Brain pericyte (primary cell): ENCODE data around the gene TAF4.
"Not testable (repeated sequence)": the region's sequence is repeated elsewhere in the genome, so short reads cannot be mapped to it uniquely, and the experiment has no call there.

Source experiments
- DNase-seq: peaks from one replicate; pipeline ENCODE4 v3.0.0-alpha.2; 2012; ENCODE audit warnings: low read depth, low spot score

The TAF4 gene, protein sequence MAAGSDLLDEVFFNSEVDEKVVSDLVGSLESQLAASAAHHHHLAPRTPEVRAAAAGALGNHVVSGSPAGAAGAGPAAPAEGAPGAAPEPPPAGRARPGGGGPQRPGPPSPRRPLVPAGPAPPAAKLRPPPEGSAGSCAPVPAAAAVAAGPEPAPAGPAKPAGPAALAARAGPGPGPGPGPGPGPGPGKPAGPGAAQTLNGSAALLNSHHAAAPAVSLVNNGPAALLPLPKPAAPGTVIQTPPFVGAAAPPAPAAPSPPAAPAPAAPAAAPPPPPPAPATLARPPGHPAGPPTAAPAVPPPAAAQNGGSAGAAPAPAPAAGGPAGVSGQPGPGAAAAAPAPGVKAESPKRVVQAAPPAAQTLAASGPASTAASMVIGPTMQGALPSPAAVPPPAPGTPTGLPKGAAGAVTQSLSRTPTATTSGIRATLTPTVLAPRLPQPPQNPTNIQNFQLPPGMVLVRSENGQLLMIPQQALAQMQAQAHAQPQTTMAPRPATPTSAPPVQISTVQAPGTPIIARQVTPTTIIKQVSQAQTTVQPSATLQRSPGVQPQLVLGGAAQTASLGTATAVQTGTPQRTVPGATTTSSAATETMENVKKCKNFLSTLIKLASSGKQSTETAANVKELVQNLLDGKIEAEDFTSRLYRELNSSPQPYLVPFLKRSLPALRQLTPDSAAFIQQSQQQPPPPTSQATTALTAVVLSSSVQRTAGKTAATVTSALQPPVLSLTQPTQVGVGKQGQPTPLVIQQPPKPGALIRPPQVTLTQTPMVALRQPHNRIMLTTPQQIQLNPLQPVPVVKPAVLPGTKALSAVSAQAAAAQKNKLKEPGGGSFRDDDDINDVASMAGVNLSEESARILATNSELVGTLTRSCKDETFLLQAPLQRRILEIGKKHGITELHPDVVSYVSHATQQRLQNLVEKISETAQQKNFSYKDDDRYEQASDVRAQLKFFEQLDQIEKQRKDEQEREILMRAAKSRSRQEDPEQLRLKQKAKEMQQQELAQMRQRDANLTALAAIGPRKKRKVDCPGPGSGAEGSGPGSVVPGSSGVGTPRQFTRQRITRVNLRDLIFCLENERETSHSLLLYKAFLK

GRCh38 chr20:62065674-62066338, at the start of gene TAF4:
Gene TAF4 (minus strand): TSS chr20:62065881. CDS start chr20:62065810, 71 bp downstream.
- DNase-seq: no peak

- DNase-seq: no peak
Measured at GRCh38 chr20:62114894-62115293, 49.2 kb upstream of the TAF4 start.

DNA sequence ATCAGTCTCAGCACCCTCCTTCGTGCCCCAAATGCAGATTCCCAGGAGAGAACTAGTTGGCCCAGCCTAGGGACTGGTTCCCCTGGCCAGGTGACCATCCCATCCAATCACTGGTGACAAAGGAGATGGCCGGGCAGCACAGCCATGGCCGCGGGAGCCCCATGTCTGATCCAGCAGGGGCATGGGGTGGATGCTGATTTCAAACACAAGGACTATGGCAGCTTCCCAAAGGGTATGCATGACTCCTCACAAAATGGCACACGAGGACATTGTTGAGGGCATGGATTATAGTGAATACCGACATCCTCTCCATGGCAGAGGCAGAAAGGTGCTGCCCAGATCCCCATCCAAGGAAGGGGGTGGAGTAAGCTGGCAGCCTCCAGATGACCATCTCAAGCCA, 46.7 kb upstream of the TAF4 start:
- no peak for DNase-seq

DNA sequence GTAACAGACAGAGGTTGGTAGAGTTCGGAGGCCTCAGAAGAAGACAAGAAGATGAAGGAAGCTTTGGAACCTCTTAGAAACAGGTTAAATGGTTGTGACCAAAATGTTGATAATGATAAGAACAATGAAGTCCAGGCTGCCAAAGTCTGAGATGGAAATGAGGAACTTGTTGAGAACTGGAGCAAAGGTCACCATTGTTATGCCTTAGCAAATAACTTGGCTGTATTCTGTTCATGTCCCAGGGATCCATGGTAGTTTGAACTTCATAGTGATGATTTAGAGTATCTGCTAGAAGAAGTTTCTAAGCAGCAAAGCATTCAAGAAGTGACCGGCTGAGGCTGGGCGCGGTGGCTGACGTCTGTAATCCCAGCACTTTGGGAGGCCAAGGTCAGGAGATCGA, 45.5 kb upstream of the TAF4 start:
- no peak for DNase-seq

- no peak for DNase-seq
Measured at GRCh38 chr20:62105592-62105991, 39.9 kb upstream of the TAF4 start.

DNA sequence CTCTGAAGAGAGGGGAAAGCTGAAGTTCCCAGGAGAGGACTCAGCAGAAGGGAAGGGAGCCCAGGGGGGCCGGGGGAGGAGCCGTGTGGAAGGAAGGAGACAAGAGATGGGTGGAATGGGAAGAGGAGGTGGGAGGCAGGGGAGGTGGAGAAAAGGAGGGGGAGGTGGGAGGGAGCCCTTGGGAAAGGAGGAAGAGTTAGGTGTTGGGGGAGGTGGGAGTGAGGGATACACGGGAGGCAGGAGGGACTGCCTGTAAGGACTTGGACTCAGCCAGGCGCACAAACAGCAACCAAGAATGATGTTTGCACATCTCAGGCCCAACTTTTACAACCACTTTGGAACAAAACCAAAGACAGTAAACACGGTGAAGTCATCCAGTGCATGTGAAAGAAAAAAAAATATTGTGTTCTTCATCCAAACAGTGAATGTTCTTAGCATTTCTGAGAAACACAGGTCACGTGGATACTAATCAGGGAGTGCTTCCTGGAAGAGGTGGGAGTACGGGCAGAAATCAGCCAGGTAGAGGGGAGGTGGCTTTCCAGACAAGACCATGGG, 39.2 kb upstream of the TAF4 start:
- no peak for DNase-seq

GRCh38 chr20:62104234-62104789, 38.6 kb upstream of the TAF4 start:
- DNase-seq: no peak

DNA sequence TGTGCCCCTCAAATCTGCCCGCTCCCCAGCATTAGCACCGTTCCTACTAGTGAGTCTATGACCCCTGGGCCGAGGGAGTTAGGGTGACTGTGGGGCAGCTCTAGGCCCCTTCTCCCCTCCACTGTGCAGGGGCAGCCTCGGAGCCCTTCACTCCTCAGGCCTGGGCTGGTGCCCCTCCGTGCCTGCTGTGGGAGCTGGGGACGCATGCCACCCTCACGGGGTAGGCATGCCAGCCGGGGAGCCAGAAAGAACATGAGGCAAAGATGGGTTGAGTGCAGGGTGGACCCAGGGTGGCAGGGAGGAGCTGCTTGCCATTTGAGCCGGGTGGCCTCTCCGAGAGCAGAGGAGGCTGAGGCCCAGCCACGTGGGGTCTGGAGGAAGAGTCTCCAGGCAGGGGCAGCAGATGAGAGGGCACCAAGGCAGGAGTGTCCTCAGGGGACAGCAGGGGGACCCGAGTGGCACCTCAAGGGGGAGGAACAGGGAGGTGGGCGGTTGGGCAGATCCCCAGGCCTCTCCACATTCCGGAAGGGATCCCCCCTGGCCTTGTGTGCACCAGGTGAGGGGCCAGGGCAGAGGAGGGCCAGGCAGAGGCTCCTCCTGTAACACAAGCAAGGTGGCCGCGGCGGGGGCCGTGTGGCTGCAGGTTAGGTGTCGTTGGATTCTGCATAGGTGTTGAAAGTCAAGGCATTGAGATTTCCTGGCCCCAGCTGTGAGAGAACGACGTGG, 38.0 kb upstream of the TAF4 start:
- no peak for DNase-seq

DNA sequence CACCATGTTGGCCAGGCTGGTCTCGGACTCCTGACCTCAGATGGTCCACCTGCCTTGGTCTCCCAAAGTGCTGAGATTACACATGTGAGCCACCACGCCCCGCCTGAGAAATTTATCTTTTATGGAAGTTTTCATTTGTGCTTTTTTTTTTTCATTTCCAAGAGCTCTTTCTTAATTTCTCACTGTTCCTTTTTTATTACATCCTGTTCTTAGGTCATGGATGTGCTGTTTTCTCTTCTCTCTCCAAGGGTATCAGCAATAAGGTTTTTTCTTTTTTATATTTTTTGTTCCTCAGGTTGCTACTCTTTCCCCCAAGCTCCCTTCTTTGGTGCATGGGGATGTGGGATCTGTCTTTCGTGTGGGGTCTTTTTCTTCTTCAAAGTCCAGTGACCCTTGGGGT, 35.4 kb upstream of the TAF4 start:
- DNase-seq: no peak

DNA sequence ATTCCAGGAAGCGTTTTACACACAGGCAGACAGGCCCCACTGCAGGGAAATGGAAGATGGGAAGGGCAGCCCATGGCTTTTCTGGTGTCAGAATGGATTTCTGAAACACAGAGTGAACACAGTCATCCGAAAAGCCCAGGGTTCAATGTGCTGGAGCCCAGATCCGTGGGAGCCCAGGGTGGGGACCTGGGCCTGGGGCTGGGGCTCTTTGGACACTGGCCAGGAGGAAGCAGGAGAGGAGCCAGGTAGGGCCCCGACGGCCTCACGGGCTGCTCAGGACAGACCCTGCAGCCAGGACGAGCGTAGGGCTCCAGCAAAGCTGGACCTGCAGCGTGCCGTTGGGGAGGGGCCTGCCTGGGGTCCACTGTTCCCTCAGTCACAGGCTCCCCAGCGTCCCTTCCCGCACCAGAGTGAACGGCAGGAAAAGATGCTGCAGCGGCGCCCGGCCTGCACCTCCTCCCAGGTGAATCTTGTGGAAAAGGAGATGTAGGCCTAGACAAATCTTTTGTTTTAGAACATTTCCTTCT, 32.3 kb upstream of the TAF4 start:
- no peak for DNase-seq

DNA sequence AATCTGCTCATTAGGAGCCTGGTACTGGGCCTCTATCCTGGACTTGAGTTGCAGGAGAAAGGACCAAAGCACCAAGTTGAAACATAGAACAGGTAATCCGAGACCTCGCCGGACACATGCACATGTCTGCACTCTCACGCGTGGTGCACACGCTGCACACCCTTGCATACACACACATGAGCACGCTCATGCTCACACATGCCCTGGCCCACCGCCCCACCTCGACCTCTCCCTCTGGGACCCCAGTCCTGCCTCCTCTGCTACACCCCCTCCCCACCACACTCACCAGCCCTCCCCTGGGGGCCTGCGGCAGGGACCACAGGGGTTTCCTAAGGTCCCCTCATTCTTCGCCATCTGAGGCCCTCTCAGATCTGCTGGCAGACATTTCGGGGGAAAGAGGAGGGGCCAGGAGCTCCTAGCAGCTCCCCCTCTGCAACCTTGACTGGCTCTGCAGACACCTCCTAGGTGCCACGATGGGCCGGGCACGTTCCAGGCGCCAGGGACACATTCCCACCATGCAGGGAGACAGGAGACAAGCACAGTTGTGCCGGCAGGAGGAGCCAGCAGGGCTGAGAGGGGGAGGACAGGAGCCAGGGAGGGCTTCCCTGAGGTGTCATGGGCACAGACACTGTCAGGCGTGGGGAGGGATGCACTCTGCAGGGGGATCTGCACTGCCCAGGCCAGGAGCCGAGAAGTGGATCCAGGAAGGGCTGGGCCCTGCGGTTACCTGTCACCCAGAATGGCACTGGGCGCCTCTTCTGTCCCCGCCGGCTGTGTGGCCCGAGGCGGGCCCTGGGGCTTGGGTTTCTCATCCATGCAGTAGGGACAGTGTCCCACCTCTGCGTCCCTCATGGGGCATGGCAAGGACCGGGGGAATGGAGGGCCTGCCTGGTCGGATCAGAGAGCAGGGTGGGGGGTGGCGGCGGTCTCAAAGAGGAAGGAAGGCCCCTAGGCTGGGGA, 31.0 kb upstream of the TAF4 start:
- no peak for DNase-seq

- DNase-seq: no peak
Measured at GRCh38 chr20:62089393-62089792, 23.7 kb upstream of the TAF4 start.

GRCh38 chr20:62088258-62089127, 22.8 kb upstream of the TAF4 start:
- no peak for DNase-seq

GRCh38 chr20:62087632-62088031, 22.0 kb upstream of the TAF4 start:
- DNase-seq: no peak

GRCh38 chr20:62087227-62087626, 21.5 kb upstream of the TAF4 start:
- no peak for DNase-seq

- no peak for DNase-seq
Measured at GRCh38 chr20:62085206-62085605, 19.5 kb upstream of the TAF4 start.

DNA sequence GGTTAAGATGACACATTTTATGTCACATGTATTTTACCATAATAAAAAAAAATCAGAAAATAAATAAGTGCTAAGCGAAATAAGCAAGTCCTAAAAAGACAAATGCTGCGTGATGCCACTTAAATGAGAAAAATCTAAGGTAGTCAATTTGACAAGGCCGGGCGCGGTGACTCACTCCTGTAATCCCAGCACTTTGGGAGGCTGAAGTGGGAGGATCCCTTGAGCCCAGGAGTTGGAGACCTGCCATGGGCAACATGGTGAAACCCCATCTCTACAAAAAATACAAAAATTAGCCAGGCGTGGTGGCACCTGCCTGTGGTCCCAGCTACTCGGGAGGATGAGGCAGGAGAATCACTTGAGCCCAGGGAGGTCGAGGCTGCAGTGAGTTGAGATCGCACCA, 18.5 kb upstream of the TAF4 start:
- not testable (repeated sequence) for DNase-seq

- DNase-seq: no peak
Measured at GRCh38 chr20:62083312-62083711, 17.6 kb upstream of the TAF4 start.
